Brain microvascular endothelial cell (primary cell): ENCODE measurements around the gene ROR1.

Experiments used
- DNase-seq: peaks from one replicate; pipeline ENCODE4 v3.0.0-alpha.2; 2020
- H3K27ac ChIP-seq: fragments of 250-450 bp; sonication (Bioruptor Pico); 2 replicates; pipeline ENCODE4 v1.5.1; 2020; ENCODE audit warnings: mild to moderate bottlenecking, moderate library complexity
- H3K27me3 ChIP-seq: fragments of 250-450 bp; sonication (Bioruptor Pico); replicated peaks from 2 replicates; pipeline ENCODE4 v1.5.1; 2020; ENCODE audit warnings: mild to moderate bottlenecking
- H3K36me3 ChIP-seq: fragments of 250-450 bp; sonication (Bioruptor Pico); replicated peaks from 2 replicates; pipeline ENCODE4 v1.5.1; 2020; ENCODE audit warnings: mild to moderate bottlenecking
- H3K4me3 ChIP-seq: 2 replicates; pipeline ENCODE4 v1.5.1; 2011; ENCODE audit warnings: low read depth, mild to moderate bottlenecking, control low read depth, low read length, moderate library complexity
- in situ Hi-C: cut with HindIII; loops from 2 replicates; pipeline ENCODE4 v1.10.0; 2017; ENCODE audit warnings: low sequenced_read_pairs, low pct_ligation_motif_present
- TF ChIP-seq, protein P1 (sequence below): IDR thresholded peaks from 2 replicates; pipeline ENCODE4 v1.5.1; 2011; ENCODE audit warnings: low read depth, mild to moderate bottlenecking, moderate library complexity, low read length, control low read depth, inconsistent platforms; ENCODE audit errors: missing control alignments

Gene ROR1

GRCh38 chr1:64176659-64177058, 402.8 kb downstream of the ROR1 start:
- Histone ChIP-seq H3K27ac (no peak overlapping the region), H3K27me3 (no peaks in the 10 kb centered on the region), H3K36me3 (peaks cover 4% of the 10 kb centered on the region), H3K4me3 (no peak overlapping the region)
- in situ Hi-C loops = no loop called here
- TF ChIP-seq, protein P1, sequence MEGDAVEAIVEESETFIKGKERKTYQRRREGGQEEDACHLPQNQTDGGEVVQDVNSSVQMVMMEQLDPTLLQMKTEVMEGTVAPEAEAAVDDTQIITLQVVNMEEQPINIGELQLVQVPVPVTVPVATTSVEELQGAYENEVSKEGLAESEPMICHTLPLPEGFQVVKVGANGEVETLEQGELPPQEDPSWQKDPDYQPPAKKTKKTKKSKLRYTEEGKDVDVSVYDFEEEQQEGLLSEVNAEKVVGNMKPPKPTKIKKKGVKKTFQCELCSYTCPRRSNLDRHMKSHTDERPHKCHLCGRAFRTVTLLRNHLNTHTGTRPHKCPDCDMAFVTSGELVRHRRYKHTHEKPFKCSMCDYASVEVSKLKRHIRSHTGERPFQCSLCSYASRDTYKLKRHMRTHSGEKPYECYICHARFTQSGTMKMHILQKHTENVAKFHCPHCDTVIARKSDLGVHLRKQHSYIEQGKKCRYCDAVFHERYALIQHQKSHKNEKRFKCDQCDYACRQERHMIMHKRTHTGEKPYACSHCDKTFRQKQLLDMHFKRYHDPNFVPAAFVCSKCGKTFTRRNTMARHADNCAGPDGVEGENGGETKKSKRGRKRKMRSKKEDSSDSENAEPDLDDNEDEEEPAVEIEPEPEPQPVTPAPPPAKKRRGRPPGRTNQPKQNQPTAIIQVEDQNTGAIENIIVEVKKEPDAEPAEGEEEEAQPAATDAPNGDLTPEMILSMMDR = no peak
- no peak for DNase-seq

DNA sequence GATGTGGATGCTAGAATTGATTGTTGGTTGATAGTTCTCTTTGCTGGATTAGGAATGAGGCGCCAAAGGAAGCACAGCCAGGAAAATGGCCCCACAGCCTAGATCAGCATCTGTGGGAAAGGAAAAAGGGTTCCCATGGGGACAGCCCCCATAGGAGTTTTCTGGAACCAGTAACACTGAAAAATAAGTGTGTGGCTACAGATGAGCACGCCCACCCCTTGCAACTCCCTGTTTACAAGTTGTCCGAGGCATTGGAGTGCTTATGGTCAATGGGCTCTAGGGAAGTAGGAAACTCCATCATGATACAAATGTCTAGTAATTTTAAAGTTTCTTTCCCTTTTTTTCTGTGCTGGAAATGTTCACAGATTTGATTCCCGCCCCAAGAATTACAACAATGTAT, 405.8 kb downstream of the ROR1 start:
- DNase-seq = no peak
- in situ Hi-C loops = no loop called here
- TF ChIP-seq, protein P1 = no peak
- H3K36me3 ChIP-seq = peaks cover 4% of the 10 kb centered on the region
- H3K27ac ChIP-seq = no peak overlapping the region
- no peak overlapping the region for H3K4me3 ChIP-seq
- H3K27me3 ChIP-seq = no peaks in the 10 kb centered on the region

DNA sequence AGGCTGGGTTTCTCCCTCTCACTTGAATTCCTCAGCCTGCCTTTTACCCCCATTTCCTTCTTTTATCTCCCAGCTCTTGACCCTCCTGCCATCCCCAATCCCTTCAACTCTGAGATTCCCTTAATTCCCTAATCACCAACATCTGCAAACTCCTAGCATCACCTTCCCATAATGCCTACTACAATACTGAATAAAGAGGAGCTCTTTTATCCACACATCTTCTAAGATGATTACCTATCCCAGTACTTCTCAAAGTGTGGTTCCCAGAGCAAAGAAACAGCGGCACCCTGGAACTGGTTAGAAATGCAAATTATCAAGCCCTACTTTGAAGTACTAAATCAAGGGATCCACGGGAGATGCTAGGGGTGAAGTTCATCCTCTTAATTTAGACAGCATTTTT, 408.4 kb downstream of the ROR1 start:
- H3K4me3 ChIP-seq = no peak overlapping the region
- H3K27ac ChIP-seq = no peak overlapping the region
- TF ChIP-seq, protein P1 = no peak
- no peak for DNase-seq
- in situ Hi-C loops = no loop called here
- H3K36me3 ChIP-seq = peaks cover 4% of the 10 kb centered on the region
- no peaks in the 10 kb centered on the region for H3K27me3 ChIP-seq

GRCh38 chr1:64183395-64184002, 409.7 kb downstream of the ROR1 start:
- no peaks in the 10 kb centered on the region for H3K27me3 ChIP-seq
- TF ChIP-seq, protein P1 = no peak
- DNase-seq = no peak
- H3K36me3 ChIP-seq = peaks cover 2% of the 10 kb centered on the region
- H3K27ac ChIP-seq = no peak overlapping the region
- in situ Hi-C loops = no loop called here
- no peak overlapping the region for H3K4me3 ChIP-seq

DNA sequence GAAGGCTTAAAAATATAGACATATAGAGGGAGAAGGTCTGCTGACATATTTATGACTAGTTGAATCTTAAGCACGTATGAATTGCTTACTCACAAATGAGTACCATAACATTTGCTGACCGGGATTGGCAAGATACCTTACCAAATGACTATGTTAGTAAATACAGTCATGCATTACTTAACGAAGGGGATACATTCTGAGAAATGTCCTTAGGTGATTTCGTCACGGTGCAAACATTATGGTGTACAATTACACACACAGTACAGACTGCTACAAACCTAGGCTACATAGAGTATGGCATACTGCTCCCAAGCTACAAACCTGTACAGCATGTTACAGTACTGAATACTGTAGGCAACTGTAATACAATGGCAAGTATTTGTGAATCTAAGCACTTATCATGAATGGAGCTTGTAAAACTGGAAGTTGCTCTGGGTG, 410.2 kb downstream of the ROR1 start:
- H3K27me3 ChIP-seq = no peaks in the 10 kb centered on the region
- H3K27ac ChIP-seq = no peak overlapping the region
- TF ChIP-seq, protein P1 = no peak
- DNase-seq = no peak
- in situ Hi-C loops = no loop called here
- H3K36me3 ChIP-seq = no peaks in the 10 kb centered on the region
- H3K4me3 ChIP-seq = no peak overlapping the region
